ENCODE measurements around the gene ATP2B3. TPM values are rescaled to one million over a fixed set of nuclear protein-coding genes. Genes with fewer than 3 reads are reported as not detected.
A peak's percentile ranks its signal among the peaks of the same experiment; 100 is the strongest.

ATP2B3 gene
- total and polyA plus RNA-seq, 11 donors = 0.12 TPM; not detected in 10

DNA sequence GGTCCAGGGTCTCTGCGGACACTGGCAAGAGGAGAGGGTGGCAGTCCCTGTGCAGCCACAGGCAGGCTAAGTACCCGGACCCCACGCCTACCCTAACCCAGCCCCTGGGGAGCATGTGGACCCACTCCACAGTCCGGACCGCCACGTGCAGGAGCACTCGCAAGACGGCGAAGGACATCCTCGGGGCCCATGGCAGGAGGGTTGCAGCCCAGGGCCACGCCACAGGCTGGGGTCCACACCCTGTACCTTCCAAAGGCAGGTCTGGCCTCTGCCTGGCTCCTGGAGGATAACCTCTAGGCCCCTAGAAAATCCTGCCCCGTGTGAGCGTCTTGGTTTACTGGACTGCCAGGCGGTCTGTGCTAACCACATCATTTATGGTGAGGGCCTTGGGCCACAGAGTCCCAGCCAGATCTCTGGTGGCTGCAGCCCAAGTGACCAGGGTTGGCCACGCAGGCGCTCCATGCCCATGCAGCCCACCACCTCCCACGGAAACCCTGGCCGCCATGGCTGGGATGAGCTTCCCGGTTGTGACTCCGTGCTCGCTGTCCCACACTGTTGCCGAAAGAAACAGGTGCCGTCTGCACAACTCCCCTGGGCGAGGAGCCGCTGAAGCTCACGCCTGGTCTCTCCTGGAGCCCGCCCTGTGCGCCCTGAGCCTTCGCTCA lies 71.5 kb downstream of the ATP2B3 start:
- intact Hi-C loops (cut with DNase I) = no loop called here
- no peak overlapping the region for H3K4me3 ChIP-seq
- no peak overlapping the region for H3K27ac ChIP-seq
- WGBS, 4 donors = 94 to 98% (median 98%) methylated on average over 24 to 29 of the region's 29 CpGs
- no peak for ATAC-seq
- peaks cover 0 to 7% (median 0%) of the 10 kb centered on the region in 12 donors for H3K4me1 ChIP-seq
- H3K27me3 ChIP-seq = peaks cover 0 to 7% (median 0%) of the 10 kb centered on the region in 9 donors
- TF ChIP-seq, protein P1, sequence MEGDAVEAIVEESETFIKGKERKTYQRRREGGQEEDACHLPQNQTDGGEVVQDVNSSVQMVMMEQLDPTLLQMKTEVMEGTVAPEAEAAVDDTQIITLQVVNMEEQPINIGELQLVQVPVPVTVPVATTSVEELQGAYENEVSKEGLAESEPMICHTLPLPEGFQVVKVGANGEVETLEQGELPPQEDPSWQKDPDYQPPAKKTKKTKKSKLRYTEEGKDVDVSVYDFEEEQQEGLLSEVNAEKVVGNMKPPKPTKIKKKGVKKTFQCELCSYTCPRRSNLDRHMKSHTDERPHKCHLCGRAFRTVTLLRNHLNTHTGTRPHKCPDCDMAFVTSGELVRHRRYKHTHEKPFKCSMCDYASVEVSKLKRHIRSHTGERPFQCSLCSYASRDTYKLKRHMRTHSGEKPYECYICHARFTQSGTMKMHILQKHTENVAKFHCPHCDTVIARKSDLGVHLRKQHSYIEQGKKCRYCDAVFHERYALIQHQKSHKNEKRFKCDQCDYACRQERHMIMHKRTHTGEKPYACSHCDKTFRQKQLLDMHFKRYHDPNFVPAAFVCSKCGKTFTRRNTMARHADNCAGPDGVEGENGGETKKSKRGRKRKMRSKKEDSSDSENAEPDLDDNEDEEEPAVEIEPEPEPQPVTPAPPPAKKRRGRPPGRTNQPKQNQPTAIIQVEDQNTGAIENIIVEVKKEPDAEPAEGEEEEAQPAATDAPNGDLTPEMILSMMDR (IDR thresholded peaks at IDR 0.05) = no peak
- no peak for TF ChIP-seq POLR2A (IDR thresholded peaks at IDR 0.05)
- H3K9me3 ChIP-seq = no peaks in the 10 kb centered on the region
- peak in 2 of 5 donors; percentile 19 to 32 for DNase-seq
- peaks cover 0 to 41% (median 24%) of the 10 kb centered on the region in 9 donors for H3K36me3 ChIP-seq

DNA sequence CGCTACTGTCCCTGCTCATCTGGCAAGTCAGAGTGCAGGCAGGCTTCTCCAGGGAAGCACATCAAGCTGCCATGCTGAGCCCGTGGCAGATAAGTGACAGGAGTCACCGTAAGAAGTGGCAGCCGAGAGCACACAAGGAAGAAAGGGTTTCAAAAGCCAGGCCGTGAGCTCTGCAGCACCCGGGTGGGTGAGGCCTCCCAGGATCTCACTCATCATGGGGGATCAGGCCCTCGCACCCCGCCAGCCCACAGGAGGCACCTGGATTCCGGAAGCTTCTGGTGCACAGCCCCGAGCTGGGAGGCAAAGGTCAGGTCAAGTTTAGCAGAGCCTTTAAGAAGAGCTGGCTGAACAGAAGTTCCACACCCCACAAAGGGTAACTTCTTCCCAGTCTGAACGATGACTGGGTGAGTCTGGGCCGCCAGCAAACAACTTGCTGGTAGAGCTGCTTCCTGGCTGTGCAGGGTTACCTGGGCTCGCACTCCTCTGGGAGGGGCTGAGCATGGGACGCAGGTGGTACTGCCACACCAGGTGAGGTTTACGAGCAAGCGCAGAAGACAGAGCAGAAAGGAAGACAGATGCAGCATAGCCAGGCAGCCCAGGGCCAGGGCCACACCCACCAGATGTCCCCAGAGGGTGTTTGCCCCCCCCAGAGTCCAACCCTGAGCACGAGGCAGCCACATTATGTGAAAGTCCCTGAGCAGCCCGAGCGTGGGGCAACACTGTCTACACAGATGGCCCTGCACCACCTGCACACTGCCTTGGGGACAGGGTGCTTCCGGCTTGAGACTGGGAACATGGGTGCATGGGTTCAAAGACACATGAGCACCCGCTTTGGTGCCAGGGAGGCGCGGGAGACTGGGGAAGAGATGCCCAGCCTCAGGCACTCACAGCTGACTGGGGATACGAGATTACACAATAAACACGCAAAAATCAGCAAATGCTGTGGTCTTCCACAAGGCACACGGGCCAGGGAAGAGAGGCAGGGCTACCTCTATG lies 73.8 kb downstream of the ATP2B3 start:
- DNase-seq (peak in 1 of 5 donors; percentile 19), ATAC-seq (no peak)
- WGBS, 4 donors = 81 to 90% (median 84%) methylated on average over 17 to 26 of the region's 26 CpGs
- Histone ChIP-seq H3K4me3 (no peak overlapping the region), H3K27ac (peak overlapping the region in 1 of 12 donors; percentile 75), H3K9me3 (no peaks in the 10 kb centered on the region), H3K4me1 (peaks cover 0 to 13% (median 0%) of the 10 kb centered on the region in 12 donors), H3K27me3 (peaks cover 0 to 7% (median 0%) of the 10 kb centered on the region in 9 donors), H3K36me3 (peaks cover 0 to 52% (median 26%) of the 10 kb centered on the region in 9 donors)
- no peak for TF ChIP-seq POLR2A (IDR thresholded peaks at IDR 0.05)
- TF ChIP-seq, protein P1 (IDR thresholded peaks at IDR 0.05) = no peak
- intact Hi-C loops (cut with DNase I) = no loop called here

DNA sequence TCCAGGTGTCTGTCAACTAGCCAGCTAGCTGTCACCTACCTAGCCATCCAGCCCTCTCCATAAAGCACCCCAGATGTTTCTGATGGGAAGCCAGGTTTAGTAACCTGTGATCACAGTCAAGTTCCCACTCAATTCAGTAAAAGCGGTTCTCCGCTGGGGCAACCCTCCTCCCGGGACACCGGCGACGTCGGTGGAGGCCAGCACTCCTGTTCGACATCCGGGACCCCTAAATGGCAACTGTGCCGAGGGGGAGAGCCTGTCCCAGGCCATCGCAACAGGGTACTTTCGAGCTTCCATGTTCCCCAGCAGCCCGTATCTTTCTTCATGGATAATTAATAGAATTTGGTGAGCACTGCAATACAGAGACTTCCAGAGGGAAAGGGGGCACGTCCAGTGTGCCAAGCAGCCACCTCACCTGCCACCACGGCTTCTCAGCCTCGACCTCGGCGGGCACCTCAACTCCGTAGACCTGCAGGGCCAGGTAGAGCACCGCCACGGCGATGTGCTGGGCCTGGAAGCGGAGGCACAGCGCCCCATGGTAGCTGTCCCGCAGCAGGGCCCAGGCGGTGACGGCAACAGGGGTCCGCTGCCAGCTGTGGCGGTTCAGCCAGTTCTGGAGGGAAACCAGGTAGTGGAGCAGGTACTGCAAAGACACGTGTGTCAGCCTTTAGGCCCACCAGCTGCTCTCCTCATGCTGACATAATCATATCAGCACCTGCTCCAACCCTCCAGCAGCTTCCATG lies 74.8 kb downstream of the ATP2B3 start:
- peaks cover 0 to 49% (median 22%) of the 10 kb centered on the region in 9 donors for H3K36me3 ChIP-seq
- DNase-seq = peak in 1 of 5 donors; percentile 9
- 90 to 97% (median 95%) methylated on average over 28 to 30 of the region's 30 CpGs for WGBS, 4 donors
- H3K4me3 ChIP-seq = no peak overlapping the region
- peaks cover 0 to 13% (median under 1%) of the 10 kb centered on the region in 12 donors for H3K4me1 ChIP-seq
- H3K9me3 ChIP-seq = no peaks in the 10 kb centered on the region
- peak overlapping the region in 9 of 12 donors; percentile 13 to 83 (median 66) for H3K27ac ChIP-seq
- intact Hi-C loops (cut with DNase I) = no loop called here
- H3K27me3 ChIP-seq = peaks cover 0 to 7% (median 0%) of the 10 kb centered on the region in 9 donors
- no peak for TF ChIP-seq POLR2A (IDR thresholded peaks at IDR 0.05)
- TF ChIP-seq, protein P1 (IDR thresholded peaks at IDR 0.05) = no peak
- no peak for ATAC-seq

Data from heart left ventricle (tissue), 16 donors.